ENCODE data around the gene SPINT1.

Gene SPINT1

DNA sequence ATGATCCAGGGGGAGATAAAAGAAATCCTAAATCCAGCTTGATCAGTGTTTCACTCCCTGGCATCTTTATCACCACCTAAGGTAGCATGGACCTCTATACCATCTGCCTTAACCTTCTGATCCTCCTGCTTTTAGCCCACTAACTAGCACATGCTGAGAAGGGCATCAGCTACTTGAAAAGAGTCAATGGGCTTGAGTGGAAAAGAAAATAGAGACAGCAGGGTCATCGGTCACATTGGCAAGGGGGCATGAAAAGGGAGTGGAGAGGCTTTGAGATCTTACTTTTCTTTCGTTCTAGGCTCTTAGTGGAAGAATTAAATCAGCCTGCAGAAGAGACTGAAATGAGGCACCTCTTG lies 37.2 kb upstream of the SPINT1 start:
- POLR2A ChIA-PET = interaction anchor here (1.2 to 1.6 kb wide), 6 partner anchors 9 to 112 kb away, joined by 3 to 7 read pairs (median 4); partner anchors contain the start of genes C15orf62, GCHFR, RAD51 and SPINT1
- CTCF ChIA-PET = interaction anchor here (0.6 to 1.1 kb wide), 2 partner anchors 52 to 857 kb away, joined by 4 to 8 read pairs; no protein-coding TSS in a partner anchor
- Histone ChIP-seq H3K36me3 (ENCODE audit: control insufficient read depth in 2 of 2, insufficient read depth in 1 of 2, low read length in 2 of 2) (peaks cover 0 to 20% of the 10 kb centered on the region in 2 experiments; a peak in 2 of 3 replicates), H3K4me3 (ENCODE audit: low read depth, low read length) (peak overlapping the region; percentile 99), H3K4me1 (ENCODE audit: control insufficient read depth, insufficient read depth, low read length) (no peaks in the 10 kb centered on the region), H3K9me3 (ENCODE audit: control insufficient read depth, insufficient read depth, low read depth, low read length) (no peaks in the 10 kb centered on the region), H3K27ac (ENCODE audit: extremely low read depth, low read depth, low read length) (peak overlapping the region; percentile 71; the same call in 1 of the 2 replicates)
- TF ChIP-seq ZFP37 (tag by site-specific recombination; IDR thresholded peaks at IDR 0.05) = no peak
- TF ChIP-seq ZNF416 (tag by site-specific recombination; IDR thresholded peaks at IDR 0.05) = no peak
- TF ChIP-seq, protein P1, sequence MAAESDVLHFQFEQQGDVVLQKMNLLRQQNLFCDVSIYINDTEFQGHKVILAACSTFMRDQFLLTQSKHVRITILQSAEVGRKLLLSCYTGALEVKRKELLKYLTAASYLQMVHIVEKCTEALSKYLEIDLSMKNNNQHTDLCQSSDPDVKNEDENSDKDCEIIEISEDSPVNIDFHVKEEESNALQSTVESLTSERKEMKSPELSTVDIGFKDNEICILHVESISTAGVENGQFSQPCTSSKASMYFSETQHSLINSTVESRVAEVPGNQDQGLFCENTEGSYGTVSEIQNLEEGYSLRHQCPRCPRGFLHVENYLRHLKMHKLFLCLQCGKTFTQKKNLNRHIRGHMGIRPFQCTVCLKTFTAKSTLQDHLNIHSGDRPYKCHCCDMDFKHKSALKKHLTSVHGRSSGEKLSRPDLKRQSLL (tag by site-specific recombination; IDR thresholded peaks at IDR 0.05) = no peak
- no peak for TF ChIP-seq ZNF530 (tag by site-specific recombination; IDR thresholded peaks at IDR 0.05; ENCODE audit: low read depth)
- no peak for TF ChIP-seq ZFP69B (tag by site-specific recombination; IDR thresholded peaks at IDR 0.05)
- TF ChIP-seq, protein P2, sequence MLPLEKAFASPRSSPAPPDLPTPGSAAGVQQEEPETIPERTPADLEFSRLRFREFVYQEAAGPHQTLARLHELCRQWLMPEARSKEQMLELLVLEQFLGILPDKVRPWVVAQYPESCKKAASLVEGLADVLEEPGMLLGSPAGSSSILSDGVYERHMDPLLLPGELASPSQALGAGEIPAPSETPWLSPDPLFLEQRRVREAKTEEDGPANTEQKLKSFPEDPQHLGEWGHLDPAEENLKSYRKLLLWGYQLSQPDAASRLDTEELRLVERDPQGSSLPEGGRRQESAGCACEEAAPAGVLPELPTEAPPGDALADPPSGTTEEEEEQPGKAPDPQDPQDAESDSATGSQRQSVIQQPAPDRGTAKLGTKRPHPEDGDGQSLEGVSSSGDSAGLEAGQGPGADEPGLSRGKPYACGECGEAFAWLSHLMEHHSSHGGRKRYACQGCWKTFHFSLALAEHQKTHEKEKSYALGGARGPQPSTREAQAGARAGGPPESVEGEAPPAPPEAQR (tag by site-specific recombination; IDR thresholded peaks at IDR 0.05) = no peak
- no peak for TF ChIP-seq ZNF624 (tag by site-specific recombination; IDR thresholded peaks at IDR 0.05)
- TF ChIP-seq ZNF791 (tag by site-specific recombination; IDR thresholded peaks at IDR 0.05) = no peak
- TF ChIP-seq, protein P3, sequence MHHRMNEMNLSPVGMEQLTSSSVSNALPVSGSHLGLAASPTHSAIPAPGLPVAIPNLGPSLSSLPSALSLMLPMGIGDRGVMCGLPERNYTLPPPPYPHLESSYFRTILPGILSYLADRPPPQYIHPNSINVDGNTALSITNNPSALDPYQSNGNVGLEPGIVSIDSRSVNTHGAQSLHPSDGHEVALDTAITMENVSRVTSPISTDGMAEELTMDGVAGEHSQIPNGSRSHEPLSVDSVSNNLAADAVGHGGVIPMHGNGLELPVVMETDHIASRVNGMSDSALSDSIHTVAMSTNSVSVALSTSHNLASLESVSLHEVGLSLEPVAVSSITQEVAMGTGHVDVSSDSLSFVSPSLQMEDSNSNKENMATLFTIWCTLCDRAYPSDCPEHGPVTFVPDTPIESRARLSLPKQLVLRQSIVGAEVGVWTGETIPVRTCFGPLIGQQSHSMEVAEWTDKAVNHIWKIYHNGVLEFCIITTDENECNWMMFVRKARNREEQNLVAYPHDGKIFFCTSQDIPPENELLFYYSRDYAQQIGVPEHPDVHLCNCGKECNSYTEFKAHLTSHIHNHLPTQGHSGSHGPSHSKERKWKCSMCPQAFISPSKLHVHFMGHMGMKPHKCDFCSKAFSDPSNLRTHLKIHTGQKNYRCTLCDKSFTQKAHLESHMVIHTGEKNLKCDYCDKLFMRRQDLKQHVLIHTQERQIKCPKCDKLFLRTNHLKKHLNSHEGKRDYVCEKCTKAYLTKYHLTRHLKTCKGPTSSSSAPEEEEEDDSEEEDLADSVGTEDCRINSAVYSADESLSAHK (tag by site-specific recombination; IDR thresholded peaks at IDR 0.05) = no peak
- TF ChIP-seq GLIS1 (tag by site-specific recombination; IDR thresholded peaks at IDR 0.05) = no peak
- TF ChIP-seq ZNF404 (tag by site-specific recombination; IDR thresholded peaks at IDR 0.05) = no peak
- no peak for TF ChIP-seq TRIM28 (IDR thresholded peaks at IDR 0.05; ENCODE audit: borderline replicate concordance, low read length)
- no peak for TF ChIP-seq ZNF76 (tag by site-specific recombination; IDR thresholded peaks at IDR 0.05; ENCODE audit: borderline replicate concordance, low read depth)
- TF ChIP-seq, protein P4, sequence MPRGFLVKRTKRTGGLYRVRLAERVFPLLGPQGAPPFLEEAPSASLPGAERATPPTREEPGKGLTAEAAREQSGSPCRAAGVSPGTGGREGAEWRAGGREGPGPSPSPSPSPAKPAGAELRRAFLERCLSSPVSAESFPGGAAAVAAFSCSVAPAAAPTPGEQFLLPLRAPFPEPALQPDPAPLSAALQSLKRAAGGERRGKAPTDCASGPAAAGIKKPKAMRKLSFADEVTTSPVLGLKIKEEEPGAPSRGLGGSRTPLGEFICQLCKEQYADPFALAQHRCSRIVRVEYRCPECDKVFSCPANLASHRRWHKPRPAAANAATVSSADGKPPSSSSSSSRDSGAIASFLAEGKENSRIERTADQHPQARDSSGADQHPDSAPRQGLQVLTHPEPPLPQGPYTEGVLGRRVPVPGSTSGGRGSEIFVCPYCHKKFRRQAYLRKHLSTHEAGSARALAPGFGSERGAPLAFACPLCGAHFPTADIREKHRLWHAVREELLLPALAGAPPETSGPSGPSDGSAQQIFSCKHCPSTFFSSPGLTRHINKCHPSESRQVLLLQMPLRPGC (tag by site-specific recombination; IDR thresholded peaks at IDR 0.05) = no peak
- no peak for TF ChIP-seq ZNF19 (tag by site-specific recombination; IDR thresholded peaks at IDR 0.05; ENCODE audit: low read depth)
- no peak for TF ChIP-seq ZNF114 (tag by site-specific recombination; IDR thresholded peaks at IDR 0.05)
- TF ChIP-seq ZNF639 (tag by site-specific recombination; IDR thresholded peaks at IDR 0.05) = no peak
- TF ChIP-seq ZNF621 (tag by site-specific recombination; IDR thresholded peaks at IDR 0.05) = no peak
- no peak for TF ChIP-seq ZSCAN16 (tag by site-specific recombination; IDR thresholded peaks at IDR 0.05)
